OCI-LY7 (cell line): Measurements from ENCODE around the gene AADACL3.

Source experiments
- CTCF ChIP-seq: fragments of 200-600 bp; sonication (generic); conservative IDR thresholded peaks from 2 replicates; pipeline ENCODE4 v1.5.1; 2014; ENCODE audit warnings: mild to moderate bottlenecking, antibody characterized with exemption, low read length, moderate library complexity, mixed read lengths
- EZH2phosphoT487 ChIP-seq: fragments of 200-600 bp; sonication (generic); IDR thresholded peaks from 2 replicates; pipeline ENCODE4 v1.6.1; 2018; ENCODE audit warnings: low read depth, borderline replicate concordance, mild to moderate bottlenecking, mixed run types, antibody characterized with exemption, low read length, moderate library complexity, mixed read lengths

GRCh38 chr1:12761781-12762180 lies 45.9 kb downstream of the AADACL3 start:
- TF ChIP-seq CTCF (no peak), EZH2phosphoT487 (no peak)
